Endodermal cell (in vitro differentiated cells): Measurements from ENCODE around the gene LARGE1. TPM values are rescaled to one million over a fixed set of nuclear protein-coding genes. Genes with fewer than 3 reads are reported as not detected.

Experiments used
- DNase-seq: peaks from one replicate; pipeline ENCODE4 v3.0.0-alpha.2; 2017
- H3K27ac ChIP-seq: 2 replicates; pipeline ENCODE4 v1.5.1; 2013; ENCODE audit warnings: mild to moderate bottlenecking, low read depth, low read length, moderate library complexity
- H3K27me3 ChIP-seq: 2 replicates; pipeline ENCODE4 v1.6.1; 2013; ENCODE audit warnings: mild to moderate bottlenecking, low read length, moderate library complexity; ENCODE audit not compliant: insufficient read depth, control insufficient read depth, poor library complexity, severe bottlenecking
- H3K36me3 ChIP-seq: 2 replicates; pipeline ENCODE4 v1.7.0; 2013; ENCODE audit warnings: mild to moderate bottlenecking, low read length, moderate library complexity; ENCODE audit not compliant: control insufficient read depth, insufficient read depth
- H3K4me1 ChIP-seq: one replicate; pipeline ENCODE4 v1.7.0; 2013; ENCODE audit warnings: low read length; ENCODE audit not compliant: control insufficient read depth, insufficient read depth
- H3K4me3 ChIP-seq: 2 replicates; pipeline ENCODE4 v1.5.1; 2013; ENCODE audit warnings: mild to moderate bottlenecking, low read length, moderate library complexity
- H3K9ac ChIP-seq: 2 replicates; pipeline ENCODE4 v1.6.1; 2013; ENCODE audit warnings: mild to moderate bottlenecking, low read length, moderate library complexity; ENCODE audit not compliant: poor library complexity, severe bottlenecking; ENCODE audit errors: extremely low read depth
- H3K9me3 ChIP-seq: 2 replicates; pipeline ENCODE4 v1.6.1; 2013; ENCODE audit warnings: mild to moderate bottlenecking, low read length, moderate library complexity; ENCODE audit not compliant: control insufficient read depth
- H3K27ac Mint-ChIP-seq: 2 replicates; pipeline ENCODE4 v1.8.0; 2020; ENCODE audit warnings: mixed read lengths
- H3K27me3 Mint-ChIP-seq: 2 replicates; pipeline ENCODE4 v1.8.0; 2021; ENCODE audit warnings: mild to moderate bottlenecking, mixed read lengths; ENCODE audit not compliant: insufficient read depth
- H3K36me3 Mint-ChIP-seq: 2 replicates; pipeline ENCODE4 v1.8.0; 2020; ENCODE audit warnings: low read depth, mixed read lengths
- H3K4me1 Mint-ChIP-seq: 2 replicates; pipeline ENCODE4 v1.8.0; 2020; ENCODE audit warnings: mixed read lengths
- H3K4me3 Mint-ChIP-seq: 2 replicates; pipeline ENCODE4 v1.8.0; 2020; ENCODE audit warnings: mild to moderate bottlenecking, moderate library complexity, mixed read lengths
- H3K9me3 Mint-ChIP-seq: 2 replicates; pipeline ENCODE4 v1.8.0; 2020; ENCODE audit warnings: mild to moderate bottlenecking, mixed read lengths
- CTCF ChIP-seq: fragments of 200-600 bp; sonication (generic); conservative IDR thresholded peaks from 2 replicates; pipeline ENCODE4 v1.5.0; 2021; ENCODE audit warnings: antibody characterized with exemption, mild to moderate bottlenecking
- WGBS, 2 experiments: methylation state at CpG; one replicate each; pipeline versions ENCODE4 v1.1.5 to v1.1.7; 2013; ENCODE audit warnings: missing lambda C conversion rate in 2 of 2, mixed read lengths in 1 of 2; ENCODE audit not compliant: insufficient coverage in 1 of 2, insufficient read length in 1 of 2; 5-methylcytosine and 5-hydroxymethylcytosine counted together
- total RNA-seq, 2 donors: library from RNA; stranded (reverse); fragmentation: NEBNext Ultra II Directional in 1 of 2; extraction: Animal tissue kit (Norgen Biotek cat#: 25700) in 1 of 2; gene quantifications; 2 replicates in 1 of 2; 3 replicates in 1 of 2; pipeline ENCODE4 v1.2.1, GENCODE V29; 2021

LARGE1 gene
- total RNA-seq, 2 donors from 2014 or later: 17.5 to 24.3 TPM

GRCh38 chr22:33381531-33382406 lies 538.5 kb downstream of the LARGE1 start:
- Histone ChIP-seq H3K9ac (no peak overlapping the region), H3K27me3 (no peaks in the 10 kb centered on the region), H3K4me3 (no peak overlapping the region), H3K36me3 (peaks cover 3% of the 10 kb centered on the region), H3K27ac (no peak overlapping the region), H3K9me3 (peaks cover 9% of the 10 kb centered on the region), H3K4me1 (no peaks in the 10 kb centered on the region)
- H3K27ac Mint-ChIP-seq: no peak overlapping the region
- H3K9me3 Mint-ChIP-seq: peaks cover 24% of the 10 kb centered on the region
- no peak for DNase-seq
- H3K36me3 Mint-ChIP-seq: peaks cover 8% of the 10 kb centered on the region
- H3K4me1 Mint-ChIP-seq: no peaks in the 10 kb centered on the region
- H3K4me3 Mint-ChIP-seq: no peak overlapping the region
- H3K27me3 Mint-ChIP-seq: no peaks in the 10 kb centered on the region
- TF ChIP-seq CTCF: no peak
- WGBS, 2 experiments: 92 to 96% methylated on average over 7 to 10 of the region's 10 CpGs

GRCh38 chr22:33380789-33381530 lies 539.3 kb downstream of the LARGE1 start:
- Histone ChIP-seq H3K36me3 (peaks cover 4% of the 10 kb centered on the region), H3K4me1 (no peaks in the 10 kb centered on the region), H3K4me3 (no peak overlapping the region), H3K27me3 (no peaks in the 10 kb centered on the region), H3K9ac (no peak overlapping the region), H3K27ac (no peak overlapping the region), H3K9me3 (peaks cover 14% of the 10 kb centered on the region)
- no peaks in the 10 kb centered on the region for H3K4me1 Mint-ChIP-seq
- H3K4me3 Mint-ChIP-seq: no peak overlapping the region
- H3K27ac Mint-ChIP-seq: no peak overlapping the region
- no peak for TF ChIP-seq CTCF
- peaks cover 29% of the 10 kb centered on the region for H3K9me3 Mint-ChIP-seq
- WGBS, 2 experiments: 95 to 100% methylated on average over 1 to 4 of the region's 4 CpGs
- no peaks in the 10 kb centered on the region for H3K27me3 Mint-ChIP-seq
- DNase-seq: no peak
- peaks cover 8% of the 10 kb centered on the region for H3K36me3 Mint-ChIP-seq

- H3K27ac ChIP-seq: no peak overlapping the region
- H3K4me1 Mint-ChIP-seq: no peaks in the 10 kb centered on the region
- 94 to 100% methylated on average over 2 of the region's 2 CpGs for WGBS, 2 experiments
- peaks cover 14% of the 10 kb centered on the region for H3K9me3 ChIP-seq
- peaks cover 4% of the 10 kb centered on the region for H3K36me3 ChIP-seq
- no peak overlapping the region for H3K9ac ChIP-seq
- DNase-seq: no peak
- no peak overlapping the region for H3K4me3 Mint-ChIP-seq
- H3K27me3 Mint-ChIP-seq: no peaks in the 10 kb centered on the region
- H3K9me3 Mint-ChIP-seq: peaks cover 31% of the 10 kb centered on the region
- no peak overlapping the region for H3K27ac Mint-ChIP-seq
- no peak for TF ChIP-seq CTCF
- H3K4me1 ChIP-seq: no peaks in the 10 kb centered on the region
- no peak overlapping the region for H3K4me3 ChIP-seq
- peaks cover 8% of the 10 kb centered on the region for H3K36me3 Mint-ChIP-seq
- H3K27me3 ChIP-seq: no peaks in the 10 kb centered on the region
These were observed 540.4 kb downstream of the LARGE1 start for GRCh38 chr22:33379836-33380235.
